Measurements from ENCODE around the gene GNGT2. TPM values are rescaled to one million over a fixed set of nuclear protein-coding genes. Genes with fewer than 3 reads are reported as not detected.

The GNGT2 gene
- total and polyA plus RNA-seq, 2 experiments from 2014 or later = 0.42 to 1.5 TPM

DNA sequence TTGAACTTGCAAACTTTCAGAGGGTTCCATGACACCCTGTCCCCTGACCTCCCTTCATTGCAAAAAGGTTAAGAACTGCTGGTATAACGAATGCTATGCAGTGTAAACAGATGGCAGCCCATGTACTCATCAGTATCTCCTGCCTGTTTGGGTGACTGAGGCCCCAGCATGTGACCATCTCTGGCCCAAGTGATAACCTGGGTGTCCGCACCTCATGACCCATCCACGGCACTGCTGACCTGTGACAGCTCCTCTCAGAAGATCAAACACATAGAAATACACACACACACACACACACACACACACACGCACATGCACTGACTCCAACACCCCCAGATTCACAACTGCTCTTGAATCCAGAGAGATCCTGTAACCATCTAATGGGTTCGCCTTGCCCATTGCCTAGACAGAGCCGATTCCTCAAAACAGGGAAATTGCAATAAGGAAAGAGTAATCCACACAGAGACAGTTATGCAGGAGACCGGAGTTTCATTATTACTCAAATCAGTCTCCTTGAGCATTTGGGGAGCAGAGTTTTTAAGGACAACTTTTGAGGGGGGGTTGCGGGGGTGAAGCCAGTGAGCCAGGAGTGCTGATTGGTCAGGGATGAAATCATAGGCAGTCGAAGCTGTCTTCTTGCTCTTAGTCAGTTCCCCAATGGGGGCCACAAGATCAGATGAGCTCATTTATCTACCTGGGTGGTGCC is 31.5 kb upstream of the GNGT2 start:
- peaks cover 3% of the 10 kb centered on the region for H3K27me3 Mint-ChIP-seq (ENCODE audit: insufficient read depth, low read depth, poor library complexity)
- H3K9me2 ChIP-seq (ENCODE audit: insufficient read depth) = no peaks in the 10 kb centered on the region
- TF ChIP-seq POLR2AphosphoS5 (IDR thresholded peaks at IDR 0.05; ENCODE audit: low read depth) = no peak
- no peak for TF ChIP-seq CREB1 (CRISPR knock-in tag; IDR thresholded peaks at IDR 0.05; ENCODE audit: low read depth)
- no peak for TF ChIP-seq STAT1 (IDR thresholded peaks at IDR 0.05; ENCODE audit: unreplicated experiment)
- TF ChIP-seq JUNB (IDR thresholded peaks at IDR 0.05; ENCODE audit: unreplicated experiment) = no peak
- TF ChIP-seq, protein P1, sequence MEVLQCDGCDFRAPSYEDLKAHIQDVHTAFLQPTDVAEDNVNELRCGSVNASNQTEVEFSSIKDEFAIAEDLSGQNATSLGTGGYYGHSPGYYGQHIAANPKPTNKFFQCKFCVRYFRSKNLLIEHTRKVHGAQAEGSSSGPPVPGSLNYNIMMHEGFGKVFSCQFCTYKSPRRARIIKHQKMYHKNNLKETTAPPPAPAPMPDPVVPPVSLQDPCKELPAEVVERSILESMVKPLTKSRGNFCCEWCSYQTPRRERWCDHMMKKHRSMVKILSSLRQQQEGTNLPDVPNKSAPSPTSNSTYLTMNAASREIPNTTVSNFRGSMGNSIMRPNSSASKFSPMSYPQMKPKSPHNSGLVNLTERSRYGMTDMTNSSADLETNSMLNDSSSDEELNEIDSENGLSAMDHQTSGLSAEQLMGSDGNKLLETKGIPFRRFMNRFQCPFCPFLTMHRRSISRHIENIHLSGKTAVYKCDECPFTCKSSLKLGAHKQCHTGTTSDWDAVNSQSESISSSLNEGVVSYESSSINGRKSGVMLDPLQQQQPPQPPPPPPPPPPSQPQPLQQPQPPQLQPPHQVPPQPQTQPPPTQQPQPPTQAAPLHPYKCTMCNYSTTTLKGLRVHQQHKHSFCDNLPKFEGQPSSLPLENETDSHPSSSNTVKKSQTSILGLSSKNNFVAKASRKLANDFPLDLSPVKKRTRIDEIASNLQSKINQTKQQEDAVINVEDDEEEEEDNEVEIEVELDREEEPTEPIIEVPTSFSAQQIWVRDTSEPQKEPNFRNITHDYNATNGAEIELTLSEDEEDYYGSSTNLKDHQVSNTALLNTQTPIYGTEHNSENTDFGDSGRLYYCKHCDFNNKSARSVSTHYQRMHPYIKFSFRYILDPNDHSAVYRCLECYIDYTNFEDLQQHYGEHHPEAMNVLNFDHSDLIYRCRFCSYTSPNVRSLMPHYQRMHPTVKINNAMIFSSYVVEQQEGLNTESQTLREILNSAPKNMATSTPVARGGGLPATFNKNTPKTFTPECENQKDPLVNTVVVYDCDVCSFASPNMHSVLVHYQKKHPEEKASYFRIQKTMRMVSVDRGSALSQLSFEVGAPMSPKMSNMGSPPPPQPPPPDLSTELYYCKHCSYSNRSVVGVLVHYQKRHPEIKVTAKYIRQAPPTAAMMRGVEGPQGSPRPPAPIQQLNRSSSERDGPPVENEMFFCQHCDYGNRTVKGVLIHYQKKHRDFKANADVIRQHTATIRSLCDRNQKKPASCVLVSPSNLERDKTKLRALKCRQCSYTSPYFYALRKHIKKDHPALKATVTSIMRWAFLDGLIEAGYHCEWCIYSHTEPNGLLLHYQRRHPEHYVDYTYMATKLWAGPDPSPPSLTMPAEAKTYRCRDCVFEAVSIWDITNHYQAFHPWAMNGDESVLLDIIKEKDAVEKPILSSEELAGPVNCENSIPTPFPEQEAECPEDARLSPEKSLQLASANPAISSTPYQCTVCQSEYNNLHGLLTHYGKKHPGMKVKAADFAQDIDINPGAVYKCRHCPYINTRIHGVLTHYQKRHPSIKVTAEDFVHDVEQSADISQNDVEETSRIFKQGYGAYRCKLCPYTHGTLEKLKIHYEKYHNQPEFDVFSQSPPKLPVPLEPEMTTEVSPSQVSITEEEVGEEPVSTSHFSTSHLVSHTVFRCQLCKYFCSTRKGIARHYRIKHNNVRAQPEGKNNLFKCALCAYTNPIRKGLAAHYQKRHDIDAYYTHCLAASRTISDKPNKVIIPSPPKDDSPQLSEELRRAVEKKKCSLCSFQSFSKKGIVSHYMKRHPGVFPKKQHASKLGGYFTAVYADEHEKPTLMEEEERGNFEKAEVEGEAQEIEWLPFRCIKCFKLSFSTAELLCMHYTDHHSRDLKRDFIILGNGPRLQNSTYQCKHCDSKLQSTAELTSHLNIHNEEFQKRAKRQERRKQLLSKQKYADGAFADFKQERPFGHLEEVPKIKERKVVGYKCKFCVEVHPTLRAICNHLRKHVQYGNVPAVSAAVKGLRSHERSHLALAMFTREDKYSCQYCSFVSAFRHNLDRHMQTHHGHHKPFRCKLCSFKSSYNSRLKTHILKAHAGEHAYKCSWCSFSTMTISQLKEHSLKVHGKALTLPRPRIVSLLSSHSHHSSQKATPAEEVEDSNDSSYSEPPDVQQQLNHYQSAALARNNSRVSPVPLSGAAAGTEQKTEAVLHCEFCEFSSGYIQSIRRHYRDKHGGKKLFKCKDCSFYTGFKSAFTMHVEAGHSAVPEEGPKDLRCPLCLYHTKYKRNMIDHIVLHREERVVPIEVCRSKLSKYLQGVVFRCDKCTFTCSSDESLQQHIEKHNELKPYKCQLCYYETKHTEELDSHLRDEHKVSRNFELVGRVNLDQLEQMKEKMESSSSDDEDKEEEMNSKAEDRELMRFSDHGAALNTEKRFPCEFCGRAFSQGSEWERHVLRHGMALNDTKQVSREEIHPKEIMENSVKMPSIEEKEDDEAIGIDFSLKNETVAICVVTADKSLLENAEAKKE (CRISPR knock-in tag; IDR thresholded peaks at IDR 0.05) = no peak
- TF ChIP-seq EZH2phosphoT487 (IDR thresholded peaks at IDR 0.05; ENCODE audit: unreplicated experiment) = no peak
- TF ChIP-seq NANOG (IDR thresholded peaks at IDR 0.05; ENCODE audit: borderline replicate concordance) = no peak
- no peak for TF ChIP-seq EZH2 (IDR thresholded peaks at IDR 0.05; ENCODE audit: low read depth, unreplicated experiment)
- TF ChIP-seq, protein P2, sequence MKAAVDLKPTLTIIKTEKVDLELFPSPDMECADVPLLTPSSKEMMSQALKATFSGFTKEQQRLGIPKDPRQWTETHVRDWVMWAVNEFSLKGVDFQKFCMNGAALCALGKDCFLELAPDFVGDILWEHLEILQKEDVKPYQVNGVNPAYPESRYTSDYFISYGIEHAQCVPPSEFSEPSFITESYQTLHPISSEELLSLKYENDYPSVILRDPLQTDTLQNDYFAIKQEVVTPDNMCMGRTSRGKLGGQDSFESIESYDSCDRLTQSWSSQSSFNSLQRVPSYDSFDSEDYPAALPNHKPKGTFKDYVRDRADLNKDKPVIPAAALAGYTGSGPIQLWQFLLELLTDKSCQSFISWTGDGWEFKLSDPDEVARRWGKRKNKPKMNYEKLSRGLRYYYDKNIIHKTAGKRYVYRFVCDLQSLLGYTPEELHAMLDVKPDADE (IDR thresholded peaks at IDR 0.05) = no peak
- TF ChIP-seq, protein P3, sequence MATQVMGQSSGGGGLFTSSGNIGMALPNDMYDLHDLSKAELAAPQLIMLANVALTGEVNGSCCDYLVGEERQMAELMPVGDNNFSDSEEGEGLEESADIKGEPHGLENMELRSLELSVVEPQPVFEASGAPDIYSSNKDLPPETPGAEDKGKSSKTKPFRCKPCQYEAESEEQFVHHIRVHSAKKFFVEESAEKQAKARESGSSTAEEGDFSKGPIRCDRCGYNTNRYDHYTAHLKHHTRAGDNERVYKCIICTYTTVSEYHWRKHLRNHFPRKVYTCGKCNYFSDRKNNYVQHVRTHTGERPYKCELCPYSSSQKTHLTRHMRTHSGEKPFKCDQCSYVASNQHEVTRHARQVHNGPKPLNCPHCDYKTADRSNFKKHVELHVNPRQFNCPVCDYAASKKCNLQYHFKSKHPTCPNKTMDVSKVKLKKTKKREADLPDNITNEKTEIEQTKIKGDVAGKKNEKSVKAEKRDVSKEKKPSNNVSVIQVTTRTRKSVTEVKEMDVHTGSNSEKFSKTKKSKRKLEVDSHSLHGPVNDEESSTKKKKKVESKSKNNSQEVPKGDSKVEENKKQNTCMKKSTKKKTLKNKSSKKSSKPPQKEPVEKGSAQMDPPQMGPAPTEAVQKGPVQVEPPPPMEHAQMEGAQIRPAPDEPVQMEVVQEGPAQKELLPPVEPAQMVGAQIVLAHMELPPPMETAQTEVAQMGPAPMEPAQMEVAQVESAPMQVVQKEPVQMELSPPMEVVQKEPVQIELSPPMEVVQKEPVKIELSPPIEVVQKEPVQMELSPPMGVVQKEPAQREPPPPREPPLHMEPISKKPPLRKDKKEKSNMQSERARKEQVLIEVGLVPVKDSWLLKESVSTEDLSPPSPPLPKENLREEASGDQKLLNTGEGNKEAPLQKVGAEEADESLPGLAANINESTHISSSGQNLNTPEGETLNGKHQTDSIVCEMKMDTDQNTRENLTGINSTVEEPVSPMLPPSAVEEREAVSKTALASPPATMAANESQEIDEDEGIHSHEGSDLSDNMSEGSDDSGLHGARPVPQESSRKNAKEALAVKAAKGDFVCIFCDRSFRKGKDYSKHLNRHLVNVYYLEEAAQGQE (IDR thresholded peaks at IDR 0.05; ENCODE audit: unreplicated experiment) = no peak
- TF ChIP-seq, protein P4, sequence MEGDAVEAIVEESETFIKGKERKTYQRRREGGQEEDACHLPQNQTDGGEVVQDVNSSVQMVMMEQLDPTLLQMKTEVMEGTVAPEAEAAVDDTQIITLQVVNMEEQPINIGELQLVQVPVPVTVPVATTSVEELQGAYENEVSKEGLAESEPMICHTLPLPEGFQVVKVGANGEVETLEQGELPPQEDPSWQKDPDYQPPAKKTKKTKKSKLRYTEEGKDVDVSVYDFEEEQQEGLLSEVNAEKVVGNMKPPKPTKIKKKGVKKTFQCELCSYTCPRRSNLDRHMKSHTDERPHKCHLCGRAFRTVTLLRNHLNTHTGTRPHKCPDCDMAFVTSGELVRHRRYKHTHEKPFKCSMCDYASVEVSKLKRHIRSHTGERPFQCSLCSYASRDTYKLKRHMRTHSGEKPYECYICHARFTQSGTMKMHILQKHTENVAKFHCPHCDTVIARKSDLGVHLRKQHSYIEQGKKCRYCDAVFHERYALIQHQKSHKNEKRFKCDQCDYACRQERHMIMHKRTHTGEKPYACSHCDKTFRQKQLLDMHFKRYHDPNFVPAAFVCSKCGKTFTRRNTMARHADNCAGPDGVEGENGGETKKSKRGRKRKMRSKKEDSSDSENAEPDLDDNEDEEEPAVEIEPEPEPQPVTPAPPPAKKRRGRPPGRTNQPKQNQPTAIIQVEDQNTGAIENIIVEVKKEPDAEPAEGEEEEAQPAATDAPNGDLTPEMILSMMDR (conservative IDR thresholded peaks at IDR 0.05; ENCODE audit: low read depth in 2 of 2) = no peak
- TF ChIP-seq ZNF331 (CRISPR knock-in tag; IDR thresholded peaks at IDR 0.05; ENCODE audit: low read depth) = no peak
- no peak for TF ChIP-seq ZNF114 (CRISPR knock-in tag; IDR thresholded peaks at IDR 0.05)
- H4K20me1 ChIP-seq (replicated peaks; ENCODE audit: insufficient read depth) = no peaks in the 10 kb centered on the region
- H3K27ac ChIP-seq (ENCODE audit: low read depth) = no peak overlapping the region
- no peak overlapping the region for H3K4me3 ChIP-seq
- H3K79me2 ChIP-seq (replicated peaks; ENCODE audit: insufficient read depth) = no peaks in the 10 kb centered on the region
- H3K9me3 Mint-ChIP-seq = no peaks in the 10 kb centered on the region
- no peak overlapping the region for H3K4me3 Mint-ChIP-seq
- no peak overlapping the region; the same call in 1 of the 2 replicates for H2AFZ ChIP-seq
- H3K4me2 ChIP-seq = no peak overlapping the region
- H3K27me3 ChIP-seq (ENCODE audit: insufficient read depth) = no peaks in the 10 kb centered on the region
- H3K36me3 Mint-ChIP-seq (ENCODE audit: low read depth) = no peaks in the 10 kb centered on the region
- peaks cover 5% of the 10 kb centered on the region for H3K4me1 Mint-ChIP-seq
- no peaks in the 10 kb centered on the region for H3F3A ChIP-seq (replicated peaks; ENCODE audit: low read depth)
- ATAC-seq = no peak
- no peak for DNase-seq (ENCODE audit: low spot score)
- H3K27ac Mint-ChIP-seq = no peak overlapping the region
- peaks cover 5% of the 10 kb centered on the region for H3K4me1 ChIP-seq (ENCODE audit: insufficient read depth)
- H3K36me3 ChIP-seq (ENCODE audit: insufficient read depth) = no peaks in the 10 kb centered on the region

Data from GM23338 (cell line).